HG03280 (cell line): Measurements from ENCODE around the gene CTSK.
"Not testable (repeated sequence)": the region's sequence is repeated elsewhere in the genome, so short reads cannot be mapped to it uniquely, and the experiment has no call there.

Experiments
- ATAC-seq: cut with Tn5 transposase; IDR thresholded peaks from one replicate; pipeline ENCODE4 v1.9.1; 2021; ENCODE audit warnings: mild to moderate bottlenecking, moderate library complexity; ENCODE audit not compliant: unreplicated experiment

CTSK gene

GRCh38 chr1:150808121-150808520 is at the start of gene CTSK:
TSS of gene CTSK (minus strand) at chr1:150808260. CDS start at chr1:150806805, 1,455 bp downstream.
- ATAC-seq: no peak

DNA sequence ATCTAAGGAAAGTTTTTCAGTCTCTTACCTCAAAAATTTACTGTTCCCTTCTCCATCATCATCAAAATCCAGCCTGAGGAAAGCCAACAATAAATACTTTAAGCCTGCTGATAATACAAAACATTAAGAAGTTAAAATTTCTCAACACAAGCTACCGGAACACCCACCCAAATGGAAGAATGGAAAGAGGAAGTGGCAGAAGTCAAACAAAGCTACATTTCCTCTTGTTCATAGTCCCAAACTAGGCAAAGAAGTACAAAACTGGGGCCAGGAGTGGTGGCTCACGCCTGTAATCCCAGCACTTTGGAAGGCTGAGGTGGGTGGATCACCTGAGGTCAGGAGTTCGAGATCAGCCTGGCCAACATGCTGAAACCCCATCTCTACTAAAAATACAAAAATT is 44.7 kb upstream of the CTSK start:
- ATAC-seq: not testable (repeated sequence)

GRCh38 chr1:150850801-150851362 is 42.8 kb upstream of the CTSK start:
- not testable (repeated sequence) for ATAC-seq

- no peak for ATAC-seq
These were observed 38.5 kb upstream of the CTSK start for GRCh38 chr1:150846473-150847146.

GRCh38 chr1:150843474-150843873 is 35.4 kb upstream of the CTSK start:
- ATAC-seq: no peak

DNA sequence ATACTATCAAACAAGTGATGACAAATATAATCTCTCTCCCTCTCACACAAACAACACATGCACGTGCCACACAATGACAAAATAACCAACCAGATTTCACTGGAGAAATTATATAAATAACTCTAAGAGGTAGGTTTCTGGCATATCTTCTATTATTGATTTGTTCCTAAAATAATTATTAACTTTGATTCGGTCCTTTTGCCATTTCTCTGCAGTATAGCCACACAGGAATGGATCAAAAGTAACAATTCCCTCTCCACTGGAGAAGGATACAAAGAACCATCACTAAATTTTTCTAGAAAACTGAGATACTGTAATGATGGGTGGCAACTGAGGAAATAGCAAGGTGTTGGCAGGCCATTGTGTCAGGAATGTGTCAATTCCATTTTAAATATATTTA is 34.9 kb upstream of the CTSK start:
- no peak for ATAC-seq

- ATAC-seq: no peak
These were observed 34.3 kb upstream of the CTSK start for GRCh38 chr1:150842343-150842742.

- no peak for ATAC-seq
These were observed 33.6 kb upstream of the CTSK start for GRCh38 chr1:150841626-150842025.

GRCh38 chr1:150840850-150841249 is 32.8 kb upstream of the CTSK start:
- ATAC-seq: not testable (repeated sequence)

DNA sequence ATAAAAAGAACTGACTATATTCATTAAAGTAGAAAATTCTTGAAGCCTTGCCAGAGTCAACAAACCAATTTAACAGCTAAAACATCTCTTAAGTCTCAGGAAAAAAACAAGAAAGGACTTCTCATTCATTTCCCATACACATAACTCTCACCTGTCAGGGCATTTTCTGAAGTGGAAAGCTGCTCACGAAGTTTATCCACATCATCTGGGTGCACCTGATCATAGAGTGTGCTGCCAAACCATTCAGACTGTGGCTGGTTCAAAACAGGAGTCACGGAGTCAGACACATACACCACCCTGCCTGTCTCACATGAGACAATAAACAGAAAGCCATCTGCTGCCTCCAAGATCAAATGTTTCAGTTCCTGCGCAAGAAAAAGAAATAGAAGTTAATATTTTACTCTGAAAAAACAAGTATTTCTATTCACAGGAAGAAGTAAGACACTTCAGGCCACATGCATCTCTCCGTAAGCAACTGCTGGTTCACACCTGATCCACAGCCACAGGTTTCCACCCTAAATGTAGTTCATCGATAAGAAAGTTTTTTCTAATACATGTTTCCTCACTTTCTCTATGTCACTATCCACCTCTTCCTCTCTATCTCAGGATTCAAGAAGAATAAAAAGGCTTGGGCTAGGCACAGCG is 28.2 kb upstream of the CTSK start:
- ATAC-seq: no peak

- ATAC-seq: not testable (repeated sequence)
These were observed 25.9 kb upstream of the CTSK start for GRCh38 chr1:150833961-150834360.

DNA sequence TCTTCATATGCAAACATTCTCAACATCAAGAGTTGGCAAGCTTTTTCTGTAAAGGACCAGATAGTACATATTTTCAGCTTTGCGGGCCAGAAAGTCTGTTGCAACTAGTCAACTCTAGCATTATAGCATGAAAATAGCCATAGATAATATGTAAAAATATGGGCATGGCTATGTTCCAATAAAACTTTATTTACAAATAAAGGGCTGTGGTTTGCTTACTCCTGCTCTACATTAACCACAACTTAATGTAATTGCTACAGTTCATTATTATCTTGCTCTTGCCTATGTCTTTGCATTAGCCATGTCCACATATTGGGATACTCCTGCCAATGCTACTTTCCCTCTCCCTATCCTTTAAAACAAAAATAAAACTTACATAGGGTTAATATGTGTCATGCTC is 24.5 kb upstream of the CTSK start:
- no peak for ATAC-seq

GRCh38 chr1:150829751-150830150 is 21.7 kb upstream of the CTSK start:
- ATAC-seq: no peak

DNA sequence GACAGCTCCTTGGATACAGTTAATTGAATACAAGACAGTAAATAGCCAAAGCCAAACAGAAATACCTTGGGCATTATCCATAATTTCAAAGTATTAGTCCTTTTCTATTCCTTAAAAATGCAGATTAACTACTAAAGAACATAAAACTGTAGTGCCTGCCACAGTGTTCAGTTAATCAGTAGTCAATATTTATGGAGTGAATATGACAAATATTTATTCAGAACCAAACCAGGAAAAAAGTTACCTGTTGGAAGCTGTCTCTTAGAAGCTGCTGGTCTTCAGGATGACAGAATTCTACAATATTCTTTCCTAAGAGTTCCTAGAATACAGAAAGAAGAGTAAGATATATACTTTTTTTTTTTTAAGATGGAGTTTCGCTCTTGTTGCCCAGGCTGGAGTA is 18.2 kb upstream of the CTSK start:
- no peak for ATAC-seq

DNA sequence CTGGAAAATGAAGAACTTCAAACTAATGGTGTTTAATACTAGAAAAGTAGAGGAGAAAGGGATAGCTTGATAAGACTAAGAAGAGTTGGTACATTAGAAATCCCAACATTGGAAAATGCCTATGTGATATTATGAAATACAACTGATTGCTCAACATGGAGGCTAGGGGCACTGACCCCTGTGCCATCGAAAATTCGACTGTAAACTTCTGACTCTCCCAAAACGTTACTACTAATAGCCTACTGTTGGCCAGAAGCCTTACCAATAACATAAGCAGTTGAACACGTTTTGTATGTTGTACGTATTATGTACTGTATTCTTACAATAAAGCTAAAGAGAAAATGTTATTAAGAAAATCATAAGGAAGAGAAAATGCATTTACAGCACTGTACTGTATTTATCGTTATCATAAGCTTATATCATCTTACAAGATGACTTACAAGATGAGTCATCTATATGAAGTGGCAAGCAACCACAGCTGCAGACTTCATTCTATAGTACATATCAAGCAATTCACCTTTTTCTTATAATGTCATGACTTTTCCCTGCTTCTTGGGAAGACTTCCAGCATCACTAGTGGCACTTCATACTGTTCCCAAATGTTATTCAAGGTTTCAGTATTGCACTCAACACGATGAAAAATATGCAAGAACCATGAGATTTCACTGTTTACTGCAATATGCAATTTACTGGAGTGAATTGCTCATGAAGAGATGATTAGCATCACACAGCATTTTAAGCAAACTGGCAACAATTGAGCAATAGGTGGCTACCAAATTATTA is 12.9 kb upstream of the CTSK start:
- no peak for ATAC-seq

GRCh38 chr1:150815871-150816270 is 7.8 kb upstream of the CTSK start:
- ATAC-seq: no peak

DNA sequence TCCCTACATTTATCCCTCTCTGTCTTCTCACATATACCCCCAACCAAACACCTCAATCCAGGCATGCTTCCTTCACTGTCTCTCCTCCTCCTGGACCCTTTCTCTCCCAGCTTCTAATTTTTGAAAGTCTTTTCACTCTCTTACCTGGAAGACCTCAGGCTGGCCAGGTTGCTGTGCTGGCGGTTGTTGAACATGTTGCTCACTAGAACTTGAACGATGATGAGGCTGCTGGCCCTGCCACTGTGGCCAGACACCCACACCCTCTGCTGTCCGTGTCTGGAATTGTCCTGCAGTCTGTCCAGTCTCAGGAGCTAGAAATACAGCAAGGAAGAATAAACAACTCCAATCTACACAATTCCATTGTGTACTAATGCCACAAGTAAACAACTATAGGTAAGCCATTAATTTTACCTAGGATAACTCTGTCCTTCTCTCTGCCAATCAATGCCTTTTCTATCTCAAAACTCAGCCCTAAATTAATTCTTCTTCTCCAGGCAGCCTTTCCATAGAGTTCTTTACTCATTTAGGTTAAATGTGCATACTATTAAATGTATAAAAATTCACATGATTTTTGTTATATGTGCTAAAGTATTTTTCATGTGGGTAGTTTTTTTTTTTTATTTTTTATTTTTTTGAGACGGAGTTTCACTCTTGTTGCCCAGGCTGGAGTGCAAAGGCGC is 5.1 kb upstream of the CTSK start:
- no peak for ATAC-seq

DNA sequence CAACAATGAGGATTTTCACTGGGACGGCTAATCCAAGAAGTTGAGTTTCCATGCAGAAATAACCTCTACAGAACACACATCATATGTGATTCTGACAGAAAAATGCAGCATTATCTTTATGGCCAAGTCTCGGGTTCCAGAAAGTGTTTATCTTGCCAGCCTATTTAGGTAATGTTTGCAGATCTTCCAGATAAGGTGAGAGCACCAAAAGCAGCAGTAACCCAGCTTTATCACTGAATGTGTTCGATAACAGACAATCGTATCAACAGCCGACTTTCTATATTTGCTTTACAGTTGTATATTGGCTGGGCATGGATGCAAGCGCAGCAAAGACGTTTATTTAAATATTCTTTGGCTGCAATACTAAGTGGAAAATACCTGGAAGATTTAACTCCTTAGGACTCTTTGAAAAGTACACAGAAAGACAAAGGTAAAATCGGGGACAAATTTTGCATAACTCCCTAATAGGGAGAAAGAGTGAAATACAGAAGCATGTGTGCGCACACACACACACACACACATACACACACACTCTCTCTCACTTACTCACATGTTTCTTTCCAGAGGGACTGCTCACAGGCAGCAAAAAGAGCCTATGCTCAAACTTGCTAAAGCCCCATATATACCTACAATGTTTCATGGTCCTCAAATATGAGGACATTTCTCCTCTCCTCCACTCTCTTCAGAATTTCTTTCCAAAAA is 3.0 kb upstream of the CTSK start:
- ATAC-seq: no peak

- ATAC-seq: no peak
These were observed 1.6 kb upstream of the CTSK start for GRCh38 chr1:150809651-150810050.

- ATAC-seq: no peak
These were observed 786 bp upstream of the CTSK start for GRCh38 chr1:150808846-150809245.
